HG03108 (cell line): ENCODE results near the gene STK17B.
"Not testable (repeated sequence)": the region's sequence is repeated elsewhere in the genome, so short reads cannot be mapped to it uniquely, and the experiment has no call there.

Source experiments
- ATAC-seq: cut with Tn5 transposase; IDR thresholded peaks from one replicate; pipeline ENCODE4 v1.9.1; 2021; ENCODE audit warnings: moderate library complexity; ENCODE audit not compliant: unreplicated experiment

Gene STK17B

DNA sequence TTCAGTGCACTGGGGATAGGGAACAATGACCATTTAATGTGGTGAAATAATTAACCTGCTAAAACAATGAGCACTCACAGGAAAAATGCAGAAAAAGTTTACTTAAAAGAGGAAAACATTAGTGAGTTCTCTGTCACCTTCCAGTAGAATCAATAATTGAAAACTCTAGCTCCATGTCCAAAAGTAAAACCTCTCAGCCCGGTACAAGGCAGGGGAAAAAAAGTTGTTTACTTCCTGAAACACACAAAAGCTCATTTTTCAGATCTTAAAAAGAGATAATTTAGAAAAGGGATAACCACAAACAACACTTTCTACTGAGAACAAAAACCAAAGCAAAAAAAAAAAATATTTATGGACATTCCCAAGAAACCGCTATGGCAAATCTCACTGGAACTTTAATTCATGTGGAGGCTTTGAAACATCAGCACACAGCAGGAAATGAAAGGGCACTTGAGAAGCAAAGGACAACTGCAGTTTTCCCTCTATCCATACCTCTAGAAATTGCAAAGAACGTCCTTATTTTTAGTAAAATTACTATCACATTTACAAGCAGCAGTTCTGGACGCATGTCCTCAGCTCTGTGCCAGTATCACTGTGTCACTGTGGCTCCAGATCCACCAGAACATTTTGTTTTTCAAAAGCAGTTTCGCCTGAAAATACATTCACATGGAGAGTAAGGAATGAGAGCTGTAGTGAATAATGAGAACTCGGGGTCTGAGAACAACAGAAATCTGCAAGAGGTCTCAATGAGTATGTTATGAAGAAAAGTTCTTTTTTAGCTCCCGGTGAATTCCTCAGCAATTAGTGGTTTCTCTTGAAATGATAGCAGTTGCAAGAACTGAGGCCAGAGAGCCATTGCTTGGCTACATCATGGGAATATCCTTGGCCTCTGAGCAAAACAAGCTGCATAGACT, 58.1 kb downstream of the STK17B start:
- no peak for ATAC-seq

DNA sequence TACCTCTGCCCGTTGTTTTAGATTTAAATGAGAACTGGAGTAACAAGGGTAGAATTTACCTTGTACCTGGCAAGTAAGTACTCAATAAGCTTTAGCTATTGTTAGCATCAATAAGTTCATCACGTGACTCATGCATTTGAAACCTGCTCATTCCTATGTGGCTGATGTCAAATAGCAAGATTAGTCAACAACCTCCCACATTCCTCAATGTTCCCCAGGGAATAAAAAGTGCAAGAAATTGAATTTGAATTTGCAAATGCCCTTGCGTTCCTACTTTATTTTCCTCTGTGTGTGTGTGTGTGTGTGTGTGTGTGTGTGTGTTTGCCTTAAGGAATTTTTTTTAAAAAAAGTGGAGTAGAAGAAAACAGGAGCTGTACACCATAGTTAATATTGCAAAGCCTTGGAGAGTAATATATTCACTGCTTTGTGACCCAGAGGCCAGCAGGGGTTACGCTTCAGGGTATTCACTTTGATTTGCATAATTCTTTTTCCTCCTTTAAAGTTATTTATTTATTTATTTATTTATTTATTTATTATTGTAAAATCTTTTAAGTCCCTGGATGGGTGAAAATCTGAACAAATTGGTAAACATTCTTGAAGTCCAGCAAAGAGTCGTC, 58.9 kb downstream of the STK17B start:
- no peak for ATAC-seq

DNA sequence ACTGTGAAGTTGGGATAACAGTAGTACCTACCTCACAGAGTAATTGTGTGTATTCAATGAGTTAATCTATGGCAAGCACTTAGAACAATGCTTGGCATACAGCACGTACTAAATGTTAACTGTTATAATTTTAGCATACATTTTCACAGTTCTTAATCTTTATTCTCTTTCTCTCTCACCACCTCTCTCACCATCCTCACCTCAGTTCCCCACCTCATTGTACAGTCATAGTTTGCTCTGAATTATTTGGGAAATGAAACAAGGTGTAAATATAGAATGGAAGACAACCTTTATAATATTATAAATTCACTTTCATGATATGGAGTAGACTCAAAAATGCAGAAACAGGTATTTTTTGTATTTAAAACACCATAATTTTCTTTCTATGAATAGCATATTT, 62.8 kb downstream of the STK17B start:
- ATAC-seq, result no peak

DNA sequence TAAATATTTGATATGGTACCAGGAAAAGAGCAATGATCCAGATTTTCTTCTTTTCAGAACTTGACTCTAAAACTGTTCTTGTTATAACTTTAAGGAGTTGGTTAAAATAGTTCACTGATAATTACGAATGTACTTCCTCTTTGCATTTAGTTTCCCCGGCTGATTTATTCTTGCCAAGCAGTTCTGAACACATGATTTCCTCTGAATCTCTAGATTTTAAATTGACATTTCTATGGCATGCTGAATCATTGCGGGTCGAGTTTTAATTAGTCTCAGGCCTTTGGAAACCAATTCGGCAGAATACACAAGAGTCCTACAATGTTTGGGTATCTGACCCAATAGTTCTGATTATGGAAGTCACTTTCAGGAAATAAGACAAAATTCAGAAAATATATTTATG, 65.4 kb downstream of the STK17B start:
- no peak for ATAC-seq

DNA sequence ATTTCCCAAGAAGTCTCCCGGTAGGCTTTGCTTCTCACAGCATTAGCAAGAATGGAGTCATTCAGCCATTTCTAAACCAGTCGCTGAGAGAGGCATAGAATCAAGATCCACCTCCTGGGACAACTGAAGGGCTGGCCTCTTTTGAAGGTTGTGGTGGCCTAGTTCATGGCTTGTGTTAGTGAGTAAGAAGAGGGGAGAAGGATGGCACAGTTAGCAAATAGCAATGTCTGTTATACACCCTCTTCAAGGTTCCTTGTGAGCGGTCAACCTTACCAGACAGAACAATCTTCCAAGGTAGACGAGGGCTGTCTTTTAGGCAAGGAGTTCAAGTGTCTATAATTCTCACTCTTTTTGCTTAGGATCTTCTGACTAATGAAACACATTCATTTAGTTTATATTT, 67.3 kb downstream of the STK17B start:
- no peak for ATAC-seq

DNA sequence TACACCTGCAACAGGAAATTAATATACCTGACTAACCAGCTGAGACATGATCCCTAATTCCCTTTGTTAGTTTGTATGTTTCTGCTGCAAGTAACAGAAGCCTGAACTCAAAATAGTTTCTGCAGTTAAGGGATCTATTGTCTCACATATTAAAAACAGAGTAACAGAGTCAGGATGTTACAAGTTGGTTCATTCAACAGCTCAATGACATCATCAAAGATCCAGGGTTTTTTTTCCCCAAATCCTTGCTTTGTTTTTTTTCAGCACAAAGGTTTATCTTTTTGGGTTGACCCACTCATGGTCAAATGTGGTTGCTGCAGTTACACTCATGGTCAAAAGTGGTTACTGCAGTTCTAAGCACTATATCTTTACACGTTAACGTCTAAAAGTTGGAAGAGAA, 67.8 kb downstream of the STK17B start:
- ATAC-seq, result no peak

DNA sequence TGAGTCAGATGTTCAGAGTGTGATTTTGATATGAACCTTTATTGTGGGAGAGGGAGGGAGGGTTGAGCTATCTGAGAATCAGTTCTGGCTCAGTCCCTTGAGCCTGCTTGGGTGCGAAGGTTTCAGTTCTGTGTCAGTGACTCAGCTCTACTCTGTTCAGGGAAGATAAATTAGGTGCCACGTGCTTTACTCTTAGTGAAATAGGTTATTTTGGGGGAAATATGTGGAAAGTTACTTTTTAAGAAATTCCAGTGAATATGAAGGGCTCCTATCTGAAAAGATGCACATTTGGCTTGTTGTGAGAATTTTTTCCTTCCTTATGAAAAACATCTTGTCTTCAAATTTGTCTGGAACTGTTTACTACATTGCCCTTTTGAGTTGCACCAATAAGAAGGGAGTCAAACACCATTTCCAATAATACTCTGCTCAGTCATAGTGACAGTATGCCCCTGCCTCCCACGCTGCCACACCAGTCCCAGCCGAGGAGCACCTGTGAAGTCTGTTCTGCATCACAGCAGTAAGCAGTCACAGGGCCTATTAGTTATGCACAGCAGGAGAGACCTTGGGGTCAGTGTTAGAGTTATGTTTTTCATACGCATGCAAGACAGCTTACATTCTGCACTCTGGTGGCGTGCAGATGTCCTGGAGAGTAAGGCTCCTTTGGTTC, 69.9 kb downstream of the STK17B start:
- peak; percentile 95 for ATAC-seq

DNA sequence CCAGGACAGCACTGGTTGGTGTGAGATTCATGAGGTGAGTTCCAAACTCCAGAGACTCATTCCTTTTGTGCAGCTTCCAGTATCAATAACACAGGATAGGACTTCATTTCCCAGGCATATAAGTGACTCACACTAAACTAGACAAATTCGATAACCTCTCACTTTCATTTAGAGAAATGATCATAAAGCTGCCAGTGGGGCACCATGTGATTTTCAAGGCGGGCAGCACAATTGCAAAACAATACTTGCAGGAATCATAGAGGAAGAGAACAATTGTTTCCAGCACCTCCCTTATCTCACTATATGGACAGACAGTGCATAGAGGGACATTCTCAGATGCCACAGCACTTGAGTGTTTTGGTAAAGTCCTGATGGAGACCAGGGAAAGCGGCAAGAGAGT, 71.5 kb downstream of the STK17B start:
- ATAC-seq, result no peak

DNA sequence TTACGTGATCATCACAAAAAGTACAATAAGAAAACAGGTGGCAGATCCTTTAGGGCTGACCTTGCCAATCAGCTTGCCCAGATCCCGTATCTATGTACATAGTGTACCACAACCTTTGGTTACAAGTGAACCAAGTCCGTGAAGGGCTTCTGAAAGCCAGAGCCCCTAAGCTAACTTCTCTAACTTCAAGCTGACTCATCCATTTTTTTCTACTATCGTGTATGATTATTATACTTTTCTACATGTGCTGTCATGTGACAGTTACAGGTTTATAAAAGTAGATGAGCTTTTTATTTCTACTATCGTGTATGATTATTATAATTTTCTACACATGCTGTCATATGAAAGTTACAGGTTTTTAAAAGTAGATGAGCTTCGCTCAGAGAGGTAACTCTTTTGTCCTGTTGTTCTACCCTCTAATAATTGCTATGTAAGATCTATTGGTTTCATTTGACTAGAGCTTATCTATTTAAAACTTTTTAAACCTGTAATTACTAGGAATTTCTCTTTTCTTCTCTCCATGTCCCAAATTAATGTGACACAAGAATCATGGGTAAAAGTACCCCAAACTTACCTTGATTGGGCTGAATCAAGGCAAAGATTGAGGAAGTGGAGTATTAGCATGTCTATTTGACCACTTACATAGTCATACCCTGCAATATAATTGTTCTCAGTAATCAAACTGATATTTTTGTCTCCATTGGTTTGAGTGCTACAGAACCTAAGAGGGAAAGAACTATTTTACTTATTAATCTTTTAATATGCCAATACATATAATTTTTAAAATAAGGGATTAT, 73.3 kb downstream of the STK17B start:
- no peak for ATAC-seq

DNA sequence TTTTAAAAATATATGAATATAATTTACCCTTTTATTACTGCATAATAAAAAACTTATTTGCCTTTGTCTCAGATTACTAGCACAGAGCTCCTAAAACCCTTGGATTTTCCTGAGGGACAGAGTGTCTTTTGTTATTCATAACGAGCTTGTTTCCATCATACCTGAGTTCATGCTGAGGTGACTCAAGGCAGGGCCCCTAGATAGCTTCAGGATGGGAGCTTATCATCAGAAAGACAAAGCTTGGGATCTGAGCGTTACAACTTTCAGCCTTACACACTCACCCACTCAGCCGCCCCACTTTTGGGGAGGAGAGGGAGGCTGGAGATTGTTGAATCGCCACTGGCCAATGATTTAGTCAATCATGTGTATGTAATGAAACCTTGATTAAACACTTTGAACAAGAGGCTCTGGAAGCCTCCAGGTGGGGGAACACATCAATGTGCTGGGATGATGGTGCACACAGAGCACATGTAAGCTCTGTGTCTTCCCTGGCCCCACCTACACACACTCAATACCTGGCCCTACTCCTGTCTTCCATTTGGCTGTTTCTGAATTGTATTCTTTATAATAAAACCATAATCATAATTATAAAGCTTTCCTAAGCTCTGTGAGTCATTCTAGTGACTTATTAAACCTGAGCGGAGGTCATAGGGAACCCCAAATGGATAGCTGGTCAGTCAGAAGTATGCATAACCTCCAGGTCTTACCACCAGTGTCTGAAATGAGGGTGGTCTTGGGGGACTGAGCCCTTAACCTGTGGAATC, 74.2 kb downstream of the STK17B start:
- ATAC-seq, result no peak

DNA sequence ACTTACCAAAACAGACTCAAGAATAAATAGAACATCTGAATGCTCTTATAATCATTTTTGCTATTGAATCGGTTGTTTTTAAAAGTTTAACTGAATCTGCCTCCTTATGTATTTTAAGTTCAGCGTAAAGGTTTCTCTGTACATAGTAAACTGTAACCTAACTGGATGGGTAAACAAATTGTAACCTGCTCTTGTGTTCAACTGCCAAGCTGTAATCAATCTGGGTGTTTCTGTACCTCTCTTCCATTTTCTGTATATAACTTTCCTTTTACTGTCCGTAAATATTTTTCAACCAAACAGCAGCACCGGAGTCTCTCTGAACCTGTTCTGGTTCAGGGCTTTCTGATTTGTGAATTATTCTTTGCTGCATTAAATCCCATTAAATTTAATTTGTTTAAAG, 75.1 kb downstream of the STK17B start:
- ATAC-seq, result no peak

DNA sequence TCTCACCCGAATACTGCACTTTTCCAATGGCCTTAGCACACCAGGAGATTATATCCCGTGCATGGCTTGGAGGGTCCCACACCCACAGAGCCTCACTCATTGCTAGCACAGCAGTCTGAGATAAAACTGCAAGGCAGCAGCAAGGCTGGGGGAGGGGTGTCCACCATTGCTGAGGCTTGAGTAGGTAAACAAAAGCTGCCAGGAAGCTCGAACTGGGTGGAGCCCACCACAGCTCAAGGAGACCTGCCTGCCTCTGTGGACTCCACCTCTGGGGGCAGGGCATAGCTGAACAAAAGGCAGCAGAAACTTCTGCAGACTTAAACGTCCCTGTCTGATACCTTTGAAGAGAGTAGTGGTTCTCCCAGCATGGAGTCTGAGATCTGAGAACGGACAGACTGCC, 81.9 kb downstream of the STK17B start:
- not testable (repeated sequence) for ATAC-seq

DNA sequence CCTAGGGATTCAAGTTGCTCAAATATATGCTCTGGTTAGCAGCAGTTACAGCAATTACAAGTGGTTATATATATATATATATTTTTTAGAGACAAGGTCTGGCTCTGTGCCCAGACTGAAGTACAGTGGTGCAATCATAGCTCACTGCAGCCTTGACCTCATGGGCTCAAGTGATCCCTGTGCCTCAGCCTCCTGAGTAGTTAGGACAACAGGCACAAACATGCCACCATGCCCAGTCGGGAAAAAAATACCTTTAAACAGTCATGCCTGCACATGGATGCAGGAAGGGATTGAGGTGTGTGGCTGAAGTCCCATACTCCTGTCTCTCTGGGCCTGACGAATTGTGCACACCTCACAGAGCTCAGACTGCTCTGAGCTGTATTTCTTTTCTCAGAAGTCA, 83.2 kb downstream of the STK17B start:
- ATAC-seq, result no peak

DNA sequence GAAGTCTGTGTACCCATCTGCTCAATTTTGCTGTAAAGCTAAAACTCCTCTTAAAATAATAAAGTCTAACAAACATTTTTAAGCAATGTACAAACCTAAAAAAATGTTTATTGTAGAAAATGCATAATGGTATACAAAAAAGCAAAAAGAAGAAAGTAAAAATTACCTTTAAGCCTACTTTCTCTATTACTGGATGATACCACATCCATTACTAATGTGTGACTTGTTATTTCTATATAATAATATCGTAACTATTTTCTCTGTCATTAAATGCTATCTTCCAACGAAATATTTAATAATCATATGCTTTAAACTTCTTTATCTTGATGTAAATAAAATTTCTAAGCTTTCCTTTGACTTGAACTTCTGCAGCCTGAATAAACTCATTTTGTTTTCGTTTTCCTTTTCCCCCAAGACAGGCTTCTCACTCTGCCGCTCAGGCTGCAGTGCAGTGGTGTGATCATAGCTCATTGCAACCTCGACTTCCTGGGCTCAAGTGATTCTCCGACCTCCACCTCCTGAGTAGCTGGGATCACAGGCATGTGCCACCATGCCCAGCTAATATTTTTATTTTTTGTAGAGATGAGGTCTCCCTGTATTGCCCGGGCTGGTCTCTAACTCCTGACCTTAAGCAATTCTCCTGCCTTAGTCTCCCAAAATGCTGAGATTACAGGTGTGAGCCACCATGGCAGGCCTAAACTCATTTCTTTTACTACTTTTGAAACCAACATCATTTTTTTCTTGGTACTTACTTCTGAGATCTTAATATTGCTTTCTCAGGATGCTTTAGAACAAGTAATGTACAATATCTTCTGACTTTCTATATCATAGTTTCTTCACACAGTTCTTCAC, 84.6 kb downstream of the STK17B start:
- no peak for ATAC-seq

DNA sequence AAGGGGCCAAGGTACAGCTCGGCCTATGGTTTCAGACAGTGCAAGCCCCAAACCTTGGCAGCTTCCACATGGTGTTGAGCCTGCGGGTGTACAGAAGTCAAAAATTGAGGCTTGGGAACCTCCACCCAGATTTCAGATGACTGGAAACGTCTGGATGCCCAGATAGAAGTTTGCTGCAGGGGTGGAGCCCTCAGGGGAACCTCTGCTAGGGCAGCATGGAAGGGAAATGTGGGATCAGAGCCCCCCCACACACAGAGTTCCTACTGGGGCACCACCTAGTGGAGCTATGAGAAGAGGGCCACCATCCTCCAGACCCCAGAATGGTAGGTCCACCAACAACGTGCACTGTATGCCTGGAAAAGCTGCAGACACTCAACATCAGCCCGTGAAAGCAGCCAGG, 87.8 kb downstream of the STK17B start:
- no peak for ATAC-seq
